GM12878 (cell line): Measurements from ENCODE around the gene ZNF140. TPM values are rescaled to one million over a fixed set of nuclear protein-coding genes. Genes with fewer than 3 reads are reported as not detected.

Experiments used
- ATAC-seq: fragments of 200-7000 bp; cut with Tn5 transposase; 3 replicates; pipeline ENCODE4 v1.9.1; 2020; ENCODE audit warnings: mild to moderate bottlenecking, moderate library complexity
- BruUV-seq: library from RNA; stranded (reverse); fragments of 400-500 nt; replicated peaks from 2 replicates; lab custom pipeline; 2021; lab: Mats Ljungman, UMichigan
- CTCF ChIA-PET: fragments of 300-600 bp; sonication (Branson Sonifier 250); formaldehyde crosslinking; extraction: SDS; loops from one replicate; lab custom pipeline; 2021; ENCODE audit warnings: inconsistent platforms; lab: Yijun Ruan, JAX
- POLR2A ChIA-PET: fragments of 350-600 bp; formaldehyde crosslinking; extraction: SDS; loops from one replicate; lab custom pipeline; 2021; ENCODE audit warnings: inconsistent platforms; lab: Charles Lee
- RAD21 ChIA-PET: fragments of 300-600 bp; sonication (Branson Sonifier 250); formaldehyde crosslinking; loops from one replicate; lab custom pipeline; 2023; ENCODE audit warnings: antibody characterized with exemption; ENCODE audit not compliant: unreplicated experiment; lab: Charles Lee
- SMC1A ChIA-PET: fragments of 300-600 bp; sonication (Branson Sonifier 250); formaldehyde crosslinking; loops from one replicate; lab custom pipeline; 2023; ENCODE audit not compliant: unreplicated experiment, uncharacterized antibody; lab: Charles Lee
- DNase-seq: peaks from one replicate; pipeline ENCODE4 v3.0.0-alpha.2; 2011; ENCODE audit warnings: low read depth, low spot score
- FAIRE-seq: peaks from 3 replicates; lab custom pipeline; 2011; peaks lifted over from hg19 to GRCh38; lab: Jason Lieb, UNC
- H2AFZ ChIP-seq: 2 replicates; pipeline ENCODE4 v1.6.0; 2011; ENCODE audit warnings: low read depth, low read length, control low read depth; ENCODE audit not compliant: control insufficient read depth
- H3K27ac ChIP-seq: 2 replicates; pipeline ENCODE4 v1.5.1; 2011; ENCODE audit warnings: control low read depth; ENCODE audit not compliant: control insufficient read depth, insufficient read depth
- H3K27me3 ChIP-seq, 2 experiments: replicated peaks in 1 of 2; 2 replicates each; pipeline versions ENCODE4 v1.6.0 to v1.6.1; 2011; ENCODE audit warnings: low read length in 1 of 2; ENCODE audit not compliant: control insufficient read depth in 2 of 2, insufficient read depth in 2 of 2
- H3K36me3 ChIP-seq, 2 experiments: 2 replicates each; pipeline ENCODE4 v1.5.1; 2011; ENCODE audit warnings: low read length in 1 of 2; ENCODE audit not compliant: control insufficient read depth in 2 of 2, insufficient read depth in 2 of 2
- H3K4me1 ChIP-seq: 2 replicates; pipeline ENCODE4 v1.6.1; 2011; ENCODE audit warnings: mild to moderate bottlenecking, low read length, moderate library complexity, mixed read lengths; ENCODE audit not compliant: control insufficient read depth, insufficient read depth
- H3K4me2 ChIP-seq: 2 replicates; pipeline ENCODE4 v1.6.0; 2011; ENCODE audit warnings: control low read depth; ENCODE audit not compliant: control insufficient read depth, insufficient read depth
- H3K4me3 ChIP-seq: fragments of 200-600 bp; sonication (generic); 2 replicates; pipeline ENCODE4 v1.5.1; 2016
- H3K79me2 ChIP-seq: 2 replicates; pipeline ENCODE4 v1.6.0; 2011; ENCODE audit warnings: low read length; ENCODE audit not compliant: control insufficient read depth, insufficient read depth
- H3K9ac ChIP-seq: 2 replicates; pipeline ENCODE4 v1.8.0; 2011; ENCODE audit warnings: low read length, control low read depth, mixed read lengths; ENCODE audit not compliant: control insufficient read depth, insufficient read depth
- H3K9me3 ChIP-seq: replicated peaks from 3 replicates; pipeline ENCODE4 v1.5.1; 2011; ENCODE audit warnings: mild to moderate bottlenecking, low read length; ENCODE audit not compliant: control insufficient read depth, insufficient read depth
- H4K20me1 ChIP-seq: 2 replicates; pipeline ENCODE4 v1.6.0; 2011; ENCODE audit not compliant: control insufficient read depth, insufficient read depth
- ATF7 ChIP-seq: fragments of 450-650 bp; IDR thresholded peaks from 2 replicates; pipeline ENCODE4 v1.6.1; 2016; ENCODE audit warnings: low read depth, mild to moderate bottlenecking
- BACH1 ChIP-seq: fragments of 450-650 bp; IDR thresholded peaks from 2 replicates; pipeline ENCODE4 v1.6.1; 2017; ENCODE audit warnings: mild to moderate bottlenecking, borderline replicate concordance
- BRCA1 ChIP-seq: IDR thresholded peaks from 2 replicates; pipeline ENCODE4 v1.6.1; 2011; ENCODE audit warnings: low read depth, low read length, improper control_type of control experiment
- CBX5 ChIP-seq: sonication (generic); IDR thresholded peaks from 2 replicates; pipeline ENCODE4 v1.6.1; 2016; ENCODE audit warnings: low read depth, moderate library complexity, mild to moderate bottlenecking, inconsistent platforms
- E2F4 ChIP-seq: IDR thresholded peaks from 2 replicates; pipeline ENCODE4 v1.6.1; 2012; ENCODE audit warnings: low read depth, low read length, improper control_type of control experiment
- EZH2 ChIP-seq: IDR thresholded peaks from 2 replicates; pipeline ENCODE4 v1.6.1; 2012; ENCODE audit warnings: low read depth, mild to moderate bottlenecking, control low read depth, inconsistent platforms, low read length, borderline replicate concordance; ENCODE audit not compliant: control insufficient read depth
- KLF5 ChIP-seq: fragments of 450-650 bp; IDR thresholded peaks from 2 replicates; pipeline ENCODE4 v1.6.1; 2014; ENCODE audit warnings: mild to moderate bottlenecking; ENCODE audit not compliant: partially characterized antibody
- MEF2A ChIP-seq: IDR thresholded peaks from 2 replicates; pipeline ENCODE4 v1.6.1; 2011; ENCODE audit warnings: low read depth, mild to moderate bottlenecking, low read length, moderate library complexity; ENCODE audit not compliant: insufficient read depth
- MXI1 ChIP-seq: fragments of 150-350 bp; IDR thresholded peaks from 2 replicates; pipeline ENCODE4 v1.6.1; 2011; ENCODE audit warnings: low read depth, mild to moderate bottlenecking, inconsistent platforms, low read length, improper control_type of control experiment
- MYB ChIP-seq: fragments of 150-350 bp; IDR thresholded peaks from 2 replicates; pipeline ENCODE4 v1.6.1; 2014; ENCODE audit warnings: mild to moderate bottlenecking, low read depth, low read length, borderline replicate concordance
- NFIC ChIP-seq: IDR thresholded peaks from 2 replicates; pipeline ENCODE4 v1.6.1; 2012; ENCODE audit warnings: low read depth, mild to moderate bottlenecking, inconsistent platforms, low read length, moderate library complexity
- PAX5 ChIP-seq: IDR thresholded peaks from 2 replicates; pipeline ENCODE4 v1.6.1; 2011; ENCODE audit warnings: low read depth, low read length, borderline replicate concordance
- PML ChIP-seq: IDR thresholded peaks from 2 replicates; pipeline ENCODE4 v1.6.1; 2012; ENCODE audit warnings: low read length, inconsistent platforms
- POLR2AphosphoS5 ChIP-seq: IDR thresholded peaks from 2 replicates; pipeline ENCODE4 v1.6.1; 2011; ENCODE audit warnings: mild to moderate bottlenecking, low read length, inconsistent platforms
- RAD21 ChIP-seq: IDR thresholded peaks from 2 replicates; pipeline ENCODE4 v1.6.1; 2011; ENCODE audit warnings: mild to moderate bottlenecking, low read depth, low read length, moderate library complexity; ENCODE audit not compliant: insufficient read depth
- RELA ChIP-seq: fragments of 450-650 bp; IDR thresholded peaks from 2 replicates; pipeline ENCODE4 v1.8.0; 2014; ENCODE audit warnings: borderline replicate concordance; ENCODE audit not compliant: partially characterized antibody
- SPI1 ChIP-seq: IDR thresholded peaks from 2 replicates; pipeline ENCODE4 v1.6.1; 2011; ENCODE audit warnings: low read depth, mild to moderate bottlenecking, low read length, moderate library complexity, borderline replicate concordance; ENCODE audit not compliant: insufficient read depth
- TAF1 ChIP-seq: IDR thresholded peaks from 2 replicates; pipeline ENCODE4 v1.6.1; 2011; ENCODE audit warnings: mild to moderate bottlenecking, low read depth, low read length, borderline replicate concordance
- TBL1XR1 ChIP-seq: IDR thresholded peaks from 2 replicates; pipeline ENCODE4 v1.6.1; 2012; ENCODE audit warnings: low read depth, low read length, improper control_type of control experiment
- TCF3 ChIP-seq: IDR thresholded peaks from 2 replicates; pipeline ENCODE4 v1.6.1; 2012; ENCODE audit warnings: low read depth, mild to moderate bottlenecking, low read length, borderline replicate concordance; ENCODE audit not compliant: insufficient read depth
- USF2 ChIP-seq: IDR thresholded peaks from 2 replicates; pipeline ENCODE4 v1.6.1; 2011; ENCODE audit warnings: low read depth, low read length, improper control_type of control experiment, borderline replicate concordance
- ZNF217 ChIP-seq: fragments of 450-650 bp; IDR thresholded peaks from 2 replicates; pipeline ENCODE4 v1.6.1; 2017; ENCODE audit warnings: antibody characterized with exemption, mild to moderate bottlenecking
- ZNF274 ChIP-seq: IDR thresholded peaks from one replicate; pipeline ENCODE4 v1.8.0; 2011; ENCODE audit not compliant: insufficient read length, insufficient read depth
- WGBS: methylation state at CpG from one replicate; pipeline ENCODE4 v1.1.6; 2016; ENCODE audit warnings: low lambda C conversion rate; ENCODE audit not compliant: insufficient replicate concordance, insufficient coverage; ENCODE audit errors: missing lambda C conversion rate; 5-methylcytosine and 5-hydroxymethylcytosine counted together
- in situ Hi-C: fragments of 300-500 bp; cut with MboI; formaldehyde crosslinking; loops from 9 replicates; pipeline ENCODE4 v1.14.3; 2018; ENCODE audit warnings: mixed read lengths
- intact Hi-C: fragments of 100-400 bp; cut with micrococcal nuclease; formaldehyde crosslinking; loops from one replicate; pipeline ENCODE4 v1.14.2; 2022; ENCODE audit not compliant: unreplicated experiment
- polyA plus RNA-seq, 11 experiments: library from polyadenylated mRNA; depleted of rRNA in 4 of 11; unstranded in 6 of 11; stranded (reverse) in 5 of 11; fragments of >200 nt; fragmentation: Nextera tagmentation in 4 of 11; fragmentation: Illumina TruSeq in 1 of 11; extraction: Ambion mirVana in 4 of 11; extraction: Trizol in 1 of 11; gene quantifications; 1 replicate in 1 of 11; 2 replicates in 10 of 11; pipeline versions ENCODE4 v1.2.1 to v1.2.3, GENCODE V29; 2011 to 2016; ENCODE audit warnings: inconsistent platforms in 2 of 11, missing spikeins in 2 of 11, low read depth in 1 of 11
- total RNA-seq, 4 experiments: library from RNA; depleted of rRNA in 3 of 4; stranded (reverse); fragments of >200 nt in 3 of 4; fragmentation: Illumina TruSeq in 1 of 4; extraction: Trizol in 1 of 4; gene quantifications; 2 replicates each; pipeline versions ENCODE4 v1.2.1 to v1.2.3, GENCODE V29; 2013 to 2021

The ZNF140 gene
- total and polyA plus RNA-seq, 10 of the 15 experiments (the other 5 are each of a cell fraction or from before 2014, with no cell fraction given): 6.8 to 21.2 (median 14.7) TPM

GRCh38 chr12:133058203-133059113, 22.3 kb upstream of the ZNF140 start:
- no peaks in the 10 kb centered on the region for H3K4me1 ChIP-seq
- DNase-seq (no peak), FAIRE-seq (no peak), ATAC-seq (no peak)
- no peak overlapping the region for H3K4me2 ChIP-seq
- H3K27ac ChIP-seq: no peak overlapping the region
- WGBS: 69% methylated on average over 8 of the region's 8 CpGs
- H3K36me3 ChIP-seq: peaks cover 0 to 8% of the 10 kb centered on the region in 2 experiments; a peak in 2 of 4 replicates
- SMC1A ChIA-PET: interaction anchor here (1.5 kb wide), 1 partner anchor 20 kb away, joined by 6 read pairs; no protein-coding TSS in a partner anchor
- H3K79me2 ChIP-seq: no peaks in the 10 kb centered on the region
- no TSS peak for BruUV-seq
- POLR2A ChIA-PET: no interaction called here
- RAD21 ChIA-PET: no interaction called here
- no peak overlapping the region for H3K4me3 ChIP-seq
- peaks cover 67% of the 10 kb centered on the region for H3K9me3 ChIP-seq
- CTCF ChIA-PET: no interaction called here
- no peak overlapping the region for H3K9ac ChIP-seq
- intact Hi-C loops (no loop called here), in situ Hi-C loops (no loop called here)
- H4K20me1 ChIP-seq: no peaks in the 10 kb centered on the region
- H3K27me3 ChIP-seq: no peaks in the 10 kb centered on the region
- no peak overlapping the region for H2AFZ ChIP-seq
- TF ChIP-seq TCF3 (no peak), RAD21 (no peak), RELA (no peak), KLF5 (peak; percentile 94), BRCA1 (no peak), USF2 (no peak), ZNF217 (peak; percentile 71), MYB (no peak), BACH1 (no peak), PML (peak; percentile 55; the same call in 1 of the 2 replicates), ATF7 (no peak), SPI1 (no peak), POLR2AphosphoS5 (no peak; the same call in 1 of the 2 replicates), CBX5 (peak; percentile 97), MXI1 (no peak), EZH2 (no peak), E2F4 (no peak), TBL1XR1 (no peak), NFIC (no peak), PAX5 (no peak), MEF2A (no peak), TAF1 (no peak), ZNF274 (peak; percentile 100)
